ENCODE results near the gene RBP5.

Gene RBP5, protein sequence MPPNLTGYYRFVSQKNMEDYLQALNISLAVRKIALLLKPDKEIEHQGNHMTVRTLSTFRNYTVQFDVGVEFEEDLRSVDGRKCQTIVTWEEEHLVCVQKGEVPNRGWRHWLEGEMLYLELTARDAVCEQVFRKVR

DNA sequence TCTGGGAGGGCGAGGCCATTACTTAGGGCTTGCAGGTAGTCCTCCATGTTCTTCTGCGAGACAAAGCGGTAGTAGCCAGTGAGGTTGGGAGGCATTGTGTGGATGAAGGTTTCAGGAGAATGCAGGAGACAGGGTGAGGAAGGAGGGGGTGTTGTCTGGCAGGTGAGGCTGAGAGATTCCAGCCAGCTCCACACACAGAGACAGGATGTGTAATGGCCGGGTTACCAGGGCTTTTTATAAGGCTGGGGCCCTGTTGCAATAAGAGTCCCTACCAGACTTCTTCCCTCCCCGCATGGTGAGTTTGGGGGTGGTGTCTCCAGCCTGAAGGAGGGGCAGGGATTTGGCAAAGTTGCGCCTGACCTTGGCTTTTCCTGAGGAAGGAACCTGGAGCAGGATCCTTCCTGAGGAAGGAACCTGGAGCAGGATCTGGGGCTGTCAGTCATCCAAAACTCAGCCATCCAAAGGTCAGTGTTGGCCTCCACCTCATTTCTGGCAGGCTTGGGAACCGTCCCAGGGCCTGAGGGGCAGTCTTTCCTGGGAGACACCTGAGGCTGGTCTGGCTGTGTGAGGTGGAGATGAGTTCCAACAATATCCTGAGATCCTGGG is at the start of gene RBP5:
Gene RBP5 (minus strand): TSS at position 209 of the 606 bp plus-strand sequence. CDS start 114 bp downstream, at position 95.
- Histone ChIP-seq H3K9me3 (ENCODE audit: insufficient read depth, low read depth, low read length) (no peaks in the 10 kb centered on the region), H3K4me3 (ENCODE audit: low read length) (peak within 1 kb of the TSS; percentile 87), H3K4me1 (ENCODE audit: insufficient read depth, low read length) (peaks cover 12% of the 10 kb centered on the region), H3K27me3 (ENCODE audit: insufficient read depth, low read length) (peaks cover 33% of the 10 kb centered on the region), H3K36me3 (ENCODE audit: insufficient read depth, low read depth, low read length) (peaks cover under 1% of the 10 kb centered on the region; the same call in 1 of the 2 replicates), H3K9ac (ENCODE audit: low read depth, low read length) (peak within 1 kb of the TSS; percentile 83), H3K27ac (ENCODE audit: low read length) (peak within 1 kb of the TSS; percentile 58)

DNA sequence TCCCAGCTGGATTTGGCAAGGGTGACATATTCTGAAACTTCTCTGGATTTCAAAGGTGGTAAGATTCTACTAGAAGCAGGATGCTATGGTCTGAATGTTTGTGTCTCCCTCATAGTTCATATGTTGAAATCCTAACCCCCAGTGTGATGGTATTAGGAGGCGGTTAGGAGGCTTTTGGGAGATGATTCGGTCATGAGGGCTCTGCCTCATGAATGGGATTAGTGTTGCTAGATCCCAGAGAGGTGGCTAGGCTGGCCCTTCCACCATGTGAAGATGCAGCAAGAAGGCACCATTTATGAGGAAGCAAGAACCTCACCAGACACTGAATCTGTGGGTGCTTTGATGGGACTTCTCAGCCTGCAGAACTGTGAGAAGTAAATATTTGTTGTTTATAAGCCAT is 49.8 kb upstream of the RBP5 start:
- Histone ChIP-seq H3K36me3 (ENCODE audit: insufficient read depth, low read depth, low read length) (no peaks in the 10 kb centered on the region), H3K9me3 (ENCODE audit: insufficient read depth, low read depth, low read length) (peaks cover 26% of the 10 kb centered on the region; the same call in 1 of the 2 replicates), H3K27ac (ENCODE audit: low read length) (no peak overlapping the region), H3K4me1 (ENCODE audit: insufficient read depth, low read length) (no peaks in the 10 kb centered on the region), H3K4me3 (ENCODE audit: low read length) (no peak overlapping the region), H3K27me3 (ENCODE audit: insufficient read depth, low read length) (no peaks in the 10 kb centered on the region), H3K9ac (ENCODE audit: low read depth, low read length) (no peak overlapping the region)

DNA sequence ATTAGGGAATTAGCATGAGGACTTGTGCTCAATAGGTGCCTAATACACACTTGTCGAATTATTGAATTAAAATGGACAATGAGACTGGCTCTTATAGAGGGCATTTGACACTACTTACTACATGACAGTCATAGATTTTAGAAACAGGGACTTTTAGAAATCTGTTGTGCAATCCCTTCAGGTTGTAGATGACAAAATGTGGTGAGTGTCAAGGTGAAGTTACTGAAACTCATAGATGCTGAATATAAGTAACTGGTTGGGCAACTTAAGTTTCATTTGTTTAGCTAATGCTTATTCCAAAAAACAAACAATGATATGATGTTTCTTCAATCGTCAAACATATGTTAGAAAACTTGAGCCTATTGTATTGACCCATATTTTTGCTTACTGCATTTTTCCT is 47.9 kb upstream of the RBP5 start:
- Histone ChIP-seq H3K27ac (ENCODE audit: low read length) (no peak overlapping the region), H3K4me1 (ENCODE audit: insufficient read depth, low read length) (no peaks in the 10 kb centered on the region), H3K9ac (ENCODE audit: low read depth, low read length) (no peak overlapping the region), H3K27me3 (ENCODE audit: insufficient read depth, low read length) (no peaks in the 10 kb centered on the region), H3K36me3 (ENCODE audit: insufficient read depth, low read depth, low read length) (no peaks in the 10 kb centered on the region), H3K4me3 (ENCODE audit: low read length) (no peak overlapping the region), H3K9me3 (ENCODE audit: insufficient read depth, low read depth, low read length) (peaks cover 44% of the 10 kb centered on the region)

DNA sequence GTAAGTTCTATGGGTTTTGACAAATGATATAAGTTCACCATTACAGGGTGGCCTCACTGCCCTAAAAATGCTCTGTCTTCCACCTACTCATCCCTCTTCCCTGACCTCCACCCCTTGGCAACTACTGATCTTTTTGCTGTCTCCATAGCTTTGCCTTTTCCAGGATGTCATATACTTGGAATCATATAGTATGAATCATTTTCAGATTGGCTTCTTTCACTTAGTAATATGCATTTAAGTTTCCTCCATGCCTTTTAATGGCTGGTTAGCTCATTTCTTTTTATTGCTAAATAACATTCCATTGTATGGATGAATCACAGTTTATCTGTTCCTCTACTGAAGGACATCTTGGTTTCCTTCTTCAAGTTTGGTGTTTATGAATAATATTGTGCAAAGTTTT is 46.8 kb upstream of the RBP5 start:
- Histone ChIP-seq H3K9ac (ENCODE audit: low read depth, low read length) (no peak overlapping the region), H3K27me3 (ENCODE audit: insufficient read depth, low read length) (no peaks in the 10 kb centered on the region), H3K27ac (ENCODE audit: low read length) (no peak overlapping the region), H3K36me3 (ENCODE audit: insufficient read depth, low read depth, low read length) (no peaks in the 10 kb centered on the region), H3K4me1 (ENCODE audit: insufficient read depth, low read length) (no peaks in the 10 kb centered on the region), H3K4me3 (ENCODE audit: low read length) (no peak overlapping the region), H3K9me3 (ENCODE audit: insufficient read depth, low read depth, low read length) (peaks cover 54% of the 10 kb centered on the region)

DNA sequence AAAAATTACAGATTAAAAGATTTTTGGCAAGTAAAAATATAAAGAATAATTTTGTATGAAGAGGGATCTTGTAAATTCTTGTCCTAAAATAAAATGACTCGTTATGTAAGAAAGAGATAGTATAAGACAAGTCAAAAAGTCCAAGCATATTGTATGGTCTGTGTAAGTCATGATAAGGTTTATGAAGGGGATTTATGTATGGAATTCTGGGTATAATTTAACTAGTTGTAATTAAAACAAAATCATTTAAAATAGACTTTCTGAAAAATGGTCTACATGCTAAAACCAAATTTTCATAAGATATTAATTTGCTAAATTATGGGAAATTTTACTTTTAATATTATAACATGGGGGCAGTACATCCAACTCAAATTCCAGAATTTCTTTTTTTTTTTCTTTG is 43.2 kb upstream of the RBP5 start:
- Histone ChIP-seq H3K9me3 (ENCODE audit: insufficient read depth, low read depth, low read length) (peaks cover 78% of the 10 kb centered on the region), H3K4me3 (ENCODE audit: low read length) (no peak overlapping the region), H3K36me3 (ENCODE audit: insufficient read depth, low read depth, low read length) (no peaks in the 10 kb centered on the region), H3K27me3 (ENCODE audit: insufficient read depth, low read length) (no peaks in the 10 kb centered on the region), H3K27ac (ENCODE audit: low read length) (no peak overlapping the region), H3K4me1 (ENCODE audit: insufficient read depth, low read length) (no peaks in the 10 kb centered on the region), H3K9ac (ENCODE audit: low read depth, low read length) (no peak overlapping the region)

DNA sequence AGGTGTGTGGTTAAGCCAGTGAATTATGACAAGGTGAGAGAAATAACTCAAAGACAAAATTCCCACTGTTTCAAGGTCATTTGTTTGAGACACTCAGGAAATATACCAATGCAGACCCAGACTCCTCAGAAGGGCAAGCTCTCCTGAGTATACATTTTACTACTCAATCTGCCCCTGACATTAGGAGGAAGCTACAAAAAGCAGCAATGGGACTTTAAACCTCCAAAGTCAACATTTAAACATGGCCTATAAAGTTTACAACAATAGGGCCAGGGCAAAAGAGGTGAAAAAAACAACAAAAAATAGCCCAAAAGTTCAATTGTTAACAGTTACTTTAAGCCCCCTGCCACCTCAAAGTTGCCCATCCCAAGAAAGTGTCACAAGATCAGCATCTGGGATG is 41.3 kb upstream of the RBP5 start:
- H3K9ac ChIP-seq (ENCODE audit: low read depth, low read length), result no peak overlapping the region
- H3K9me3 ChIP-seq (ENCODE audit: insufficient read depth, low read depth, low read length), result peaks cover 92% of the 10 kb centered on the region
- H3K27ac ChIP-seq (ENCODE audit: low read length), result no peak overlapping the region
- H3K4me3 ChIP-seq (ENCODE audit: low read length), result no peak overlapping the region
- no peaks in the 10 kb centered on the region for H3K4me1 ChIP-seq (ENCODE audit: insufficient read depth, low read length)
- H3K36me3 ChIP-seq (ENCODE audit: insufficient read depth, low read depth, low read length), result no peaks in the 10 kb centered on the region
- H3K27me3 ChIP-seq (ENCODE audit: insufficient read depth, low read length), result no peaks in the 10 kb centered on the region

DNA sequence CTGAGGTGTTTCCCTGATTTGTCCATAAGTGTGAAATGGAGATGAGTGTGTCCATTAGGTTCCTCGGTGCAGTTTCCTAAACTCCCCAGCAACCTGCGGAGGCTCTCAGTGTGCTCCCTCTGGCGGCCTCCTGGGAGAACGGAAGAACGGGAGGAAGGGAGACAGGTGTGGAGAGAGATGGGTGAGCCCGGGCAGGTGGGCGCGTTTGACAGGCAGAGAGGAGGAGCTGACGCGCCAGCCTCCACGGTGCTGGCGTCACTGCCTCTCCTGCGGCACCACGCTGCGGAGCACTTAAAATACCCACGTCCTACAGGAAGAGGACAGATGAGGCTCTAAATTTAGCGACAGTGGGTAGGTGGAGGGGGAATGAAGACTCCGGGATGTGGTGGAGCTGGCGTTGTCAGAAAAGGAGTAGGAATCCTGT is 34.0 kb upstream of the RBP5 start:
- Histone ChIP-seq H3K27ac (ENCODE audit: low read length) (no peak overlapping the region), H3K27me3 (ENCODE audit: insufficient read depth, low read length) (peaks cover 13% of the 10 kb centered on the region; the same call in 1 of the 2 replicates), H3K36me3 (ENCODE audit: insufficient read depth, low read depth, low read length) (no peaks in the 10 kb centered on the region), H3K4me1 (ENCODE audit: insufficient read depth, low read length) (no peaks in the 10 kb centered on the region), H3K4me3 (ENCODE audit: low read length) (no peak overlapping the region), H3K9me3 (ENCODE audit: insufficient read depth, low read depth, low read length) (peaks cover 29% of the 10 kb centered on the region), H3K9ac (ENCODE audit: low read depth, low read length) (no peak overlapping the region)

DNA sequence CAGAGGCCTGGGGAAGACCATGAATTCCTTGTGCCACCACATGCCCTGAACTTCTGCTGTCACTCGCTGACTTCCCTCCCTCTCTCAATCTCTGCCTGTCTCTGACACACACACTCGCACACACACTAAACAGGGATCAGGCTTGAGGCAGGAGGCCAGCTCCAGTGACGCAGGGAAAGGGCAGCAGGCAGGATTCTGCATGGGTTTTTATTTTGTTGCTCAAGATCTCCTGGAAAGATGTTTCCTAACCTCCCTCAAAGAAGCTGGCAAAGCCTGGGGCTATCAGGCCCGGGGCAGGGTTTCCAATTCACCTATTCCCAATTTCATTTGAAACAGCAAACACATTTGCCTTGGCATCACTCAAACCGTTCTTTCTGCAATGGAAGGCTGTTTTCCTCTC is 33.1 kb upstream of the RBP5 start:
- Histone ChIP-seq H3K4me1 (ENCODE audit: insufficient read depth, low read length) (no peaks in the 10 kb centered on the region), H3K27me3 (ENCODE audit: insufficient read depth, low read length) (peaks cover 13% of the 10 kb centered on the region; the same call in 1 of the 2 replicates), H3K4me3 (ENCODE audit: low read length) (no peak overlapping the region), H3K9me3 (ENCODE audit: insufficient read depth, low read depth, low read length) (peaks cover 20% of the 10 kb centered on the region), H3K36me3 (ENCODE audit: insufficient read depth, low read depth, low read length) (no peaks in the 10 kb centered on the region), H3K27ac (ENCODE audit: low read length) (no peak overlapping the region), H3K9ac (ENCODE audit: low read depth, low read length) (no peak overlapping the region)

DNA sequence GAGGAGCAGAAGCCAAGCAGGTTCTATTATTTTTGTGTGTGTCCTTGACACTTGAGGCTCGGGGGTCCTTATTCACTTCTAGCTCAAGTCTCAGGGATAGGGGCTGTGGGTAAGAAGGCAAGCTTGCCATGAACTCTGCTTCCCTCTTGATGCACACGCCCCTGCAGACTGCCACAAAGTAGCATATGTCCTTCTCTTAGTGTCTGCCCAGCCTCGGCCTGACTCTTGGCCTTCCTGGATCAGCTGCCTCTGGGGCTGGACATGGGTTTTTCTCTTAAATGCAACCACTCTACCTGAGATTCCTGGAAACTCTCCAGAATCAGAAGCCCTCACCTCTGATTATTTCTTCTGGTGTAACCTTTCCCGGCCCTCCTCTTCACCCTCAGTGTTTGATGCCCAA is 32.6 kb upstream of the RBP5 start:
- peaks cover 16% of the 10 kb centered on the region for H3K9me3 ChIP-seq (ENCODE audit: insufficient read depth, low read depth, low read length)
- no peaks in the 10 kb centered on the region for H3K4me1 ChIP-seq (ENCODE audit: insufficient read depth, low read length)
- H3K9ac ChIP-seq (ENCODE audit: low read depth, low read length), result no peak overlapping the region
- peaks cover 13% of the 10 kb centered on the region; the same call in 1 of the 2 replicates for H3K27me3 ChIP-seq (ENCODE audit: insufficient read depth, low read length)
- H3K27ac ChIP-seq (ENCODE audit: low read length), result no peak overlapping the region
- H3K36me3 ChIP-seq (ENCODE audit: insufficient read depth, low read depth, low read length), result no peaks in the 10 kb centered on the region
- no peak overlapping the region for H3K4me3 ChIP-seq (ENCODE audit: low read length)

DNA sequence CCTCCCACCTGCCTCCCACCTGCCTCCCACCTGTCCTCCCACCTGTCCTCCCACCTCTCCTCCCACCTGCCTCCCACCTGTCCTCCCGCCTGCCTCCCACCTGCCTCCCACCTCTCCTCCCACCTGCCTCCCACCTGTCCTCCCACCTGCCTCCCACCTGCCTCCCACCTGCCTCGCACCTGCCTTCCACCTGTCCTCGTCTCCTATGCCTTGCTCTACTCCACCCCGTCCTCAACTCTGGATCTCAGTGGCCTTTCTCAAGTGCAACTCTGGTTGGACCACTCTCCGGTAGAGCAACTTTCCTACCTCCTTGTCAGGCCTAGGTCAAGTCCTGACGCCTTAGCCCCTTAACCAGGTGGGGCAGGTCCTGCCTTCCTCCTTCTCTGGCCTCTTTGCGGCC is 31.5 kb upstream of the RBP5 start:
- 0 out of 2 replicates have a peak, but pooled peaks cover 8% of the 10 kb centered on the region for H3K36me3 ChIP-seq (ENCODE audit: insufficient read depth, low read depth, low read length)
- H3K4me1 ChIP-seq (ENCODE audit: insufficient read depth, low read length), result no peaks in the 10 kb centered on the region
- H3K4me3 ChIP-seq (ENCODE audit: low read length), result no peak overlapping the region
- H3K9ac ChIP-seq (ENCODE audit: low read depth, low read length), result no peak overlapping the region
- peaks cover 13% of the 10 kb centered on the region; the same call in 1 of the 2 replicates for H3K27me3 ChIP-seq (ENCODE audit: insufficient read depth, low read length)
- peaks cover 4% of the 10 kb centered on the region for H3K9me3 ChIP-seq (ENCODE audit: insufficient read depth, low read depth, low read length)
- no peak overlapping the region for H3K27ac ChIP-seq (ENCODE audit: low read length)

DNA sequence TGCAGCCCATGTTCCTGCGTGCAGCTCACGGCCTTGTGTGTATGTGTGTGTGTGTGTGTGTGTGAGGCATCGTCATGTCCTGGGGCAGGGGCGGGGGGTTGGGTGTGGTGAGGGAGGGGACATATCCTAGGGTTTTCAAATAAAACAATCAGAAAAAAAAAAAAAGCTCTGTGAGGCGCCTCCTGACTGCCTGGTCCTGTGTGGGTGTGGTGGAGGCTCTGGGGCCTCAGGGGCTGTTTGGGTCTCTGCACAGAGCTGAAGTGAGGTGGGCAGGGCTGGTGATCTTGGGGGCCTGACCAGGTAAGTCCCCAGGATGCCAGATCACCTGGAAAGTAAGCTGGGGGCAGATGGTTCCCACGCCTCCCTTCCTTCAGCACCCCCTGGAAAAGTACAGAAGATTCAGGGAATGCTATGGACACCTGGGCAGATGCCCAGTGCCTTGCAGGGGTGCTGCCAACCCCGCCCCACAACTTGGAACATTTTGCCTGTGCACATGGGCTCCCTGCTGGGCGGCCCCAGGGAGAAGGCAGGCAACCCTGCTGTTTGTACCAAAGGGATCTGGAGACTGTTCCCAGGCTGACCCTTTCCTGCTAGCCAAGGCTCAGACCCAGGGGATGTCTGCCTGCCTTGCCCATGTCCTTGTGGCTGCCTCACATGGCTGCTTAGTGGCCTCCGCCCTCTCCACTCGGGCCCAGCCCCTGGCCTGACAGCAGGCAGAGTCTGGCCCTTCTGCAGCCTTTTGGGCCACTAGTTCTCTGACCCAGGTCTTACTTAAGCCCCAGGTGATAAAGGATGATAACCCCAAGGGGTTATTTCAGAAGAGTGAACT is 30.3 kb upstream of the RBP5 start:
- H3K36me3 ChIP-seq (ENCODE audit: insufficient read depth, low read depth, low read length), result 0 out of 2 replicates have a peak, but pooled peaks cover 17% of the 10 kb centered on the region
- no peak overlapping the region for H3K4me3 ChIP-seq (ENCODE audit: low read length)
- no peak overlapping the region for H3K27ac ChIP-seq (ENCODE audit: low read length)
- H3K27me3 ChIP-seq (ENCODE audit: insufficient read depth, low read length), result peaks cover 13% of the 10 kb centered on the region; the same call in 1 of the 2 replicates
- H3K9ac ChIP-seq (ENCODE audit: low read depth, low read length), result no peak overlapping the region
- H3K4me1 ChIP-seq (ENCODE audit: insufficient read depth, low read length), result no peaks in the 10 kb centered on the region
- no peaks in the 10 kb centered on the region for H3K9me3 ChIP-seq (ENCODE audit: insufficient read depth, low read depth, low read length)

All from iPS-20b (cell line).